Measurements from ENCODE around the gene RASL10B. TPM values are rescaled to one million over a fixed set of nuclear protein-coding genes. Genes with fewer than 3 reads are reported as not detected.
A peak's percentile ranks its signal among the peaks of the same experiment; 100 is the strongest.

The RASL10B gene
- total RNA-seq, 1 donor from 2014 or later, result 1.3 TPM

GRCh38 chr17:35716897-35717465 lies 14.5 kb upstream of the RASL10B start:
- no peak for DNase-seq (ENCODE audit: low read depth)

GRCh38 chr17:35717475-35717874 lies 14.0 kb upstream of the RASL10B start:
- no peak for DNase-seq (ENCODE audit: low read depth)

- no peak for DNase-seq (ENCODE audit: low read depth)
Observed at GRCh38 chr17:35723735-35724134, 7.7 kb upstream of the RASL10B start.

DNA sequence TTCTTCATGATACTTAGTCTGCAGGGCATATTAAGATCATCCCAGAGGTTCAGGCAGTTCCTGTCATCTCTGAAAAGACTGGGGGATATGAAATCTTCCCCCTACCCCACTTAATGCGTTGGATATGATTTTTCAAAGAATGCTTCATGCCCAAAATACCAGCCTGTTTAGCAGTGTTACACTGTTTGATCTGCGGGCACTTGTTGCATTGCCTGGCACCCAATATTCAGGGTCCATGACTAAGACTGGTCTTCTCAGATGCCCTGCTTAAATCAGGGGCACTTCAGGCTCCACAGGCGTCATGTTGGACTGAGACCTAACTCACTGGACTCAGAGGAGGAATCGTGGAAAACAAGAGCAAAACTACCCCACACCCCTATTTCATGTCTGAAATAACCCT lies 6.4 kb upstream of the RASL10B start:
- no peak for DNase-seq (ENCODE audit: low read depth)

- DNase-seq (ENCODE audit: low read depth), result no peak
Observed at GRCh38 chr17:35725802-35726126, 5.7 kb upstream of the RASL10B start.

GRCh38 chr17:35726127-35726952 lies 5.1 kb upstream of the RASL10B start:
- DNase-seq (ENCODE audit: low read depth), result peak; percentile 79

DNA sequence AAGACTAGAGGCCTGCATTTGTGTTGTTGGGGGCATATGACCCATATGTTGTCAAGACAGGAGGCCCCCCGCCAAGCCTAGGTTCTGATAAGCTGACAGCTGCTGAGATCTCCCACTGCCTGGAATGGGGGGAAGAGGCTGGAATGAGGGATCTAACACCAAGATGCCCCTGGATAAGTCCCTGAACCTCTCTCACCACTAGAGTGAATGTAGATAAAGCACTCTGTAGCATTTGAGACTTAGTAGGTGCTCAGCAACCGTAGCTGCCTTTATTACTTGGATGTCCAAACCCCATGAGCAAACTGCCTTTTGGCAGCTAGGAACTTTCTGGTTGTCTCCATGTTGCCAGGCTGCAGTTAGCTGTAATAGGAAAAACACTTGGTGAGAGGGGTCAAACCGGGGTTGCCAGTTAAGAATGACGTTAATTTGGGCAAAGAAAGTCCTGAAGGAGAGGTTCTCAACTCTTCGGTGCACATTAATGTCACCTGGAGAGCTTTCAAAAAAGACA lies 4.4 kb upstream of the RASL10B start:
- DNase-seq (ENCODE audit: low read depth), result no peak

DNA sequence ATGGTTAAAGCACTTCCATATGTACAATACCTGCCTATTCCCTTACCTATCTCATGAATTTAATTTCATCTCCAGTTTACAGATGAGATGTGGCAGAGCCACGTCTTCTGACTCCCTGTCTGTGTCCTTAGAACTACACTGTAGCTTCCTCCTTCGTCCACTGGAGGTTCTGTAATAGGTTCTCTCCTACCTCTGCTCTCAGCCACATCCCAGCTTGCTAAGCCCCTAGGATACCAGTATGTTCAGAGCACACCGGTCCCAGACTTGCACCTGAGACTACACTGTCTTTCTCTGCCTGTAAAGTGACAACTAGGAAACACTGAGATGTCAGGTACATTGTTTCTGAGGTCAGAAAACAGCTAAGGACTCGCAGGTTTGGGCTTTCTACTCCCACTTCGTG lies 3.8 kb upstream of the RASL10B start:
- DNase-seq (ENCODE audit: low read depth), result no peak

DNA sequence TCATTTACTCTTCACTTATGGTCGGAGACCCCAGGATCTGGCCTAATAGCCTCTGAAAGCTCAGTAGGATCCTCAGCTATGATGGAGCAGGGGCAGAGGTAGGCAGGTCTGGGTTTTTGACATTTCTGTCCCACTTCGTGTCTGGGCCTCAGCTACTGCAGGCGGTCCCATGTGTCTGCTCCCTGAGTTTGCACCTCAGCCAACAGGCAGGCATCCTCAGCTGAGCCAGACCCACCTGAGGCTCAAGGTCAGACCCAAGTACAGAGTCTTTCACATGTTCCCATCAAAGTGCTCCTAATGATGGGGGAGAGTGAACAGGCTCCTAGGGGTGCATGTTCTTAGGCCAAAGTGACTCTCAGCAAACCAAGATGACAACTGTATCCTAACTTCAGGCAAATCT lies 2.9 kb upstream of the RASL10B start:
- no peak for DNase-seq (ENCODE audit: low read depth)

- DNase-seq (ENCODE audit: low read depth), result no peak
Observed at GRCh38 chr17:35729405-35729833, 2.0 kb upstream of the RASL10B start.

DNA sequence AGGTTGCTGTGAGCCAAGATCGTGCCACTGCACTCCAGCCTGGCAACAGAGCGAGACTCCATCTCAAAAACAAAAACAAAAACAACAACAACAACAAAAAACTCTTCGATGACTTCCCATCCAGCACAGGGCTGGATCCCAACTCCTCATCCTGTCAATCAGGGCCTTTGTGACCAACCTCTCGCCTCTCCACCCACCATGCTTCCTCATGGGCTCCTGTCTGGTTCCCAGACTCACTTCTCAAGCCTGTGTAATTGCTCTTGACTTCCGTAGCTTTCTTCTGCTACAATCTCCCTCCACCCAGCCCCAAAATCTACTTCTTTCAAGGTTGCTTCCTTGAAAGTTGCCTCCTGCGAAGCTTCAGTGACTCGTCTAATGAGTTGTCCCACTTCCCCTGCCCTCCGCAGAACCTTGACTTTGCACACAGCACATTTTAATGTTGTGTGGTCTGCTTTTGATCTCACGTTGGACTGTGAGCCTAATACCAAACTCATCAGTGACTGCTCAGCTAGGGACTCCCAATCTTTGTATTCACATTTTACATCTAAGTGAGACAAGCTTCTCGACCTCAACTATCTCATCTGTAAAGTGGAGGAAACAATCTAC lies 936 bp upstream of the RASL10B start:
- DNase-seq (ENCODE audit: low read depth), result no peak

- no peak for DNase-seq (ENCODE audit: low read depth)
Observed at GRCh38 chr17:35731917-35732805, 722 bp downstream of the RASL10B start.

DNA sequence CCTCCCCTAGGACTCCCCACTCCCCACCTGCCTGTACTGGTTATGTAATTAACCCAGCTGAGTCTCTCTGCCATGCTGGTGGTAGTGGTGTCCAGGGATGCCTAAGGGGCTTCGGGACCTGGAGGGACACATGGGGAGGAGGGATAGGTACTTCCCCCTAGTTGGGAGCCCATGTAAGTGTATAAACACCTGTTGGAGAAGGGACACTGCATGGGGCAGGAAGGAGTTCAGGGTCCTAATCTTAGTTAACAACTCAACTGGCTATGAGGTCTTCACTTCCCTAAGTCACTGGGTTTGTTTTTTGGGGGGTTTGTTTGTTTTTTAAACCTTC lies 1.3 kb downstream of the RASL10B start:
- no peak for DNase-seq (ENCODE audit: low read depth)

- DNase-seq (ENCODE audit: low read depth), result no peak
Observed at GRCh38 chr17:35733366-35733765, 1.9 kb downstream of the RASL10B start.

GRCh38 chr17:35734396-35734795 lies 3.0 kb downstream of the RASL10B start:
- no peak for DNase-seq (ENCODE audit: low read depth)

GRCh38 chr17:35735036-35735805 lies 3.8 kb downstream of the RASL10B start:
- no peak for DNase-seq (ENCODE audit: low read depth)

- DNase-seq (ENCODE audit: low read depth), result no peak
Observed at GRCh38 chr17:35736236-35736635, 4.8 kb downstream of the RASL10B start.

DNA sequence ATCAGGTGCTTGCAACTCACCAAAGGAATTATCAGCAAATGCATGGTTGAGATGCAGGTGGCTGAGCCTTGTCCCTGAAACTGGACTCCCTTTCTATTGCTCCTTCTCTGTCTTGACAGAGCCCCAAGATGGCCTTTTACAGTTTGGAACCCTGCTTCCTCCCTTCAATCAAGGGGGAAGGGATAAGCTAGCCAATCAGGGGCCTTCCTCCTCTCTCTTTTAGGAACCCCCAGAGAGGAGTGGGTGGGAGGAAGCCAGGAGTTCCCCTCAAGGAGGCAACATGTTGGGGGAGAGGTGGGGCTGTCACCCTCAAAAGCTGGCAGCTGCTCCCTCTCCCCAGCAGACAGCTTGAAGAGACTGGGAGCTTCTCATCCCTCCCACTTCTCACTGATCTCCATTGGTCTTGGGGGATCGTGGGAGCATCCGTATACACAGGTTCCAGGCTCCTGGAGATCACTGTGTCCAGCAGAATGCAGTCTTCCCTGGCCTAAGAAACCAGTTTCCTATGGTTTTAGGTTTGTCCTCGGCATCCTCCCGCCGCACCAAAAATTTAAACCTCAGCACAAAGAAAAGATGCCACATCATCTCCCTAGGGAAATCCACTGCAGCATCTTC lies 7.2 kb downstream of the RASL10B start:
- DNase-seq (ENCODE audit: low read depth), result no peak

- DNase-seq (ENCODE audit: low read depth), result no peak
Observed at GRCh38 chr17:35740216-35740615, 8.8 kb downstream of the RASL10B start.

Measured in myocyte (in vitro differentiated cells).